HEK293 (cell line): Measurements from ENCODE around the gene FBXO17.

Experiments
- CTCF ChIA-PET: fragments of 350-600 bp; formaldehyde crosslinking; extraction: SDS; loops from one replicate; lab custom pipeline; 2021; ENCODE audit warnings: antibody characterized with exemption; lab: Yijun Ruan, JAX
- POLR2A ChIA-PET: fragments of 300-600 bp; formaldehyde crosslinking; extraction: SDS; loops from one replicate; lab custom pipeline; 2020; ENCODE audit warnings: antibody characterized with exemption, inconsistent platforms; lab: Yijun Ruan, JAX
- H3K27ac ChIP-seq: fragments of 200-500 bp; sonication (Bioruptor generic); 2 replicates; pipeline ENCODE4 v1.5.1; 2014; ENCODE audit warnings: low read depth, low read length, control low read depth, inconsistent platforms; ENCODE audit errors: extremely low read depth
- H3K36me3 ChIP-seq, 2 experiments: fragments of 200-500 bp in 1 of 2; sonication (Bioruptor generic) in 1 of 2; 1 replicate in 1 of 2; 2 replicates in 1 of 2; pipeline ENCODE4 v1.5.1; 2014 to 2017; ENCODE audit warnings: inconsistent platforms in 2 of 2, low read length in 2 of 2; ENCODE audit not compliant: control insufficient read depth in 2 of 2, insufficient read depth in 1 of 2
- H3K4me1 ChIP-seq: fragments of 200-500 bp; sonication (Bioruptor generic); 2 replicates; pipeline ENCODE4 v1.5.1; 2014; ENCODE audit warnings: mild to moderate bottlenecking, low read length, inconsistent platforms; ENCODE audit not compliant: control insufficient read depth, insufficient read depth
- H3K4me3 ChIP-seq: 2 replicates; pipeline ENCODE4 v1.5.1; 2011; ENCODE audit warnings: low read depth, mild to moderate bottlenecking, control low read depth, low read length, moderate library complexity
- H3K9me3 ChIP-seq: fragments of 200-500 bp; sonication (Bioruptor generic); 2 replicates; pipeline ENCODE4 v1.5.1; 2014; ENCODE audit warnings: low read depth, low read length, inconsistent platforms; ENCODE audit not compliant: control insufficient read depth, insufficient read depth
- BCL11A ChIP-seq: fragments of 450-650 bp; formaldehyde crosslinking; IDR thresholded peaks from 2 replicates; pipeline ENCODE4 v1.5.1; 2016; ENCODE audit warnings: low read depth, missing biosample characterization, missing genetic modification characterization
- HOXC10 ChIP-seq: sonication (generic); formaldehyde crosslinking; IDR thresholded peaks from 2 replicates; pipeline ENCODE4 v1.8.1; 2023; ENCODE audit warnings: mild to moderate bottlenecking, missing genetic modification reagents
- INSM2 ChIP-seq: fragments of 450-650 bp; formaldehyde crosslinking; IDR thresholded peaks from 2 replicates; pipeline ENCODE4 v1.5.1; 2016; ENCODE audit warnings: missing biosample characterization, missing genetic modification characterization
- KLF9 ChIP-seq: fragments of 450-650 bp; formaldehyde crosslinking; IDR thresholded peaks from 2 replicates; pipeline ENCODE4 v1.5.1; 2016; ENCODE audit warnings: missing biosample characterization, missing genetic modification characterization, low read depth
- PRDM1 ChIP-seq: fragments of 450-650 bp; formaldehyde crosslinking; IDR thresholded peaks from 2 replicates; pipeline ENCODE4; 2016; ENCODE audit warnings: missing biosample characterization, missing genetic modification characterization
- PRDM10 ChIP-seq: fragments of 450-650 bp; formaldehyde crosslinking; IDR thresholded peaks from 2 replicates; pipeline ENCODE4 v1.5.1; 2016; ENCODE audit warnings: missing biosample characterization, missing genetic modification characterization
- REST ChIP-seq: fragments of 450-650 bp; formaldehyde crosslinking; IDR thresholded peaks from 2 replicates; pipeline ENCODE4 v1.5.1; 2016; ENCODE audit warnings: missing biosample characterization, missing genetic modification characterization
- SETDB1 ChIP-seq: IDR thresholded peaks from one replicate; pipeline ENCODE4 v1.6.1; 2017; ENCODE audit warnings: mild to moderate bottlenecking, low read length, moderate library complexity, mixed read lengths; ENCODE audit not compliant: insufficient read length
- ZBTB26 ChIP-seq: fragments of 450-650 bp; formaldehyde crosslinking; optimal IDR thresholded peaks from 2 replicates; pipeline ENCODE3; 2016; ENCODE audit warnings: missing biosample characterization, mild to moderate bottlenecking, missing genetic modification characterization
- ZNF18 ChIP-seq: fragments of 450-650 bp; formaldehyde crosslinking; IDR thresholded peaks from 2 replicates; pipeline ENCODE4 v1.5.1; 2016; ENCODE audit warnings: missing biosample characterization, missing genetic modification characterization
- ZNF280D ChIP-seq: fragments of 450-650 bp; formaldehyde crosslinking; IDR thresholded peaks from 2 replicates; pipeline ENCODE4 v1.5.1; 2016; ENCODE audit warnings: missing biosample characterization, missing genetic modification characterization
- ZNF292 ChIP-seq: fragments of 450-650 bp; formaldehyde crosslinking; IDR thresholded peaks from 2 replicates; pipeline ENCODE4 v1.5.1; 2016; ENCODE audit warnings: low read depth, missing biosample characterization, missing genetic modification characterization, borderline replicate concordance
- ZNF37A ChIP-seq: fragments of 450-650 bp; IDR thresholded peaks from 2 replicates; pipeline ENCODE4 v1.5.1; 2018; ENCODE audit warnings: missing biosample characterization, missing genetic modification characterization
- ZSCAN16 ChIP-seq: fragments of 450-650 bp; formaldehyde crosslinking; IDR thresholded peaks from 2 replicates; pipeline ENCODE4 v1.5.1; 2016; ENCODE audit warnings: missing biosample characterization, missing genetic modification characterization
- ZSCAN30 ChIP-seq: fragments of 450-650 bp; IDR thresholded peaks from 2 replicates; pipeline ENCODE4 v1.5.1; 2018; ENCODE audit warnings: missing biosample characterization, mild to moderate bottlenecking, missing genetic modification characterization, moderate library complexity
- TF ChIP-seq, protein P1 (sequence below): fragments of 450-650 bp; formaldehyde crosslinking; IDR thresholded peaks from 2 replicates; pipeline ENCODE4 v1.5.1; 2016; ENCODE audit warnings: missing biosample characterization, missing genetic modification characterization

The FBXO17 gene

GRCh38 chr19:38974624-38975213 is 823 bp downstream of the FBXO17 start (continued):
- no peak for TF ChIP-seq ZNF292
- 0 out of 2 replicates have a peak, but pooled peaks have one; percentile 9 for TF ChIP-seq REST (tag by site-specific recombination)
- no peak for TF ChIP-seq HOXC10 (CRISPR knock-in tag)
- TF ChIP-seq, protein P1, sequence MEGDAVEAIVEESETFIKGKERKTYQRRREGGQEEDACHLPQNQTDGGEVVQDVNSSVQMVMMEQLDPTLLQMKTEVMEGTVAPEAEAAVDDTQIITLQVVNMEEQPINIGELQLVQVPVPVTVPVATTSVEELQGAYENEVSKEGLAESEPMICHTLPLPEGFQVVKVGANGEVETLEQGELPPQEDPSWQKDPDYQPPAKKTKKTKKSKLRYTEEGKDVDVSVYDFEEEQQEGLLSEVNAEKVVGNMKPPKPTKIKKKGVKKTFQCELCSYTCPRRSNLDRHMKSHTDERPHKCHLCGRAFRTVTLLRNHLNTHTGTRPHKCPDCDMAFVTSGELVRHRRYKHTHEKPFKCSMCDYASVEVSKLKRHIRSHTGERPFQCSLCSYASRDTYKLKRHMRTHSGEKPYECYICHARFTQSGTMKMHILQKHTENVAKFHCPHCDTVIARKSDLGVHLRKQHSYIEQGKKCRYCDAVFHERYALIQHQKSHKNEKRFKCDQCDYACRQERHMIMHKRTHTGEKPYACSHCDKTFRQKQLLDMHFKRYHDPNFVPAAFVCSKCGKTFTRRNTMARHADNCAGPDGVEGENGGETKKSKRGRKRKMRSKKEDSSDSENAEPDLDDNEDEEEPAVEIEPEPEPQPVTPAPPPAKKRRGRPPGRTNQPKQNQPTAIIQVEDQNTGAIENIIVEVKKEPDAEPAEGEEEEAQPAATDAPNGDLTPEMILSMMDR (tag by site-specific recombination), result peak; percentile 68
- TF ChIP-seq KLF9 (tag by site-specific recombination), result no peak
- TF ChIP-seq SETDB1, result no peak

- POLR2A ChIA-PET, result interaction anchor here (0.6 to 1.3 kb wide), 3 partner anchors 41 to 134 kb away, joined by 3 to 5 read pairs (median 4); partner anchors contain the start of genes MRPS12 and SARS2
- H3K27ac ChIP-seq, result no peak overlapping the region
- no peaks in the 10 kb centered on the region for H3K9me3 ChIP-seq
- CTCF ChIA-PET, result interaction anchor here (0.5 to 4.7 kb wide), 9 partner anchors 8 to 377 kb away, joined by 3 to 35 read pairs (median 4); partner anchors contain the start of genes MRPS12 and SARS2
- peaks cover 27 to 64% of the 10 kb centered on the region in 2 experiments for H3K36me3 ChIP-seq
- H3K4me1 ChIP-seq, result peaks cover 22% of the 10 kb centered on the region
- H3K4me3 ChIP-seq, result no peak overlapping the region
- no peak for TF ChIP-seq ZBTB26 (tag by site-specific recombination)
- TF ChIP-seq ZNF280D (tag by site-specific recombination), result 0 out of 2 replicates have a peak, but pooled peaks have one; percentile 27
- no peak for TF ChIP-seq ZNF18 (tag by site-specific recombination)
- TF ChIP-seq ZSCAN30 (tag by site-specific recombination), result 0 out of 2 replicates have a peak, but pooled peaks have one; percentile 29
- TF ChIP-seq PRDM1 (tag by site-specific recombination), result peak; percentile 63; the same call in 1 of the 2 replicates
- TF ChIP-seq ZSCAN16 (tag by site-specific recombination), result peak; percentile 96
- TF ChIP-seq PRDM10 (tag by site-specific recombination), result peak; percentile 25
- TF ChIP-seq BCL11A (tag by site-specific recombination), result 0 out of 2 replicates have a peak, but pooled peaks have one; percentile 13
- peak; percentile 87 for TF ChIP-seq INSM2 (tag by site-specific recombination)
- no peak for TF ChIP-seq ZNF37A (tag by site-specific recombination)
These were observed 3.9 kb downstream of the FBXO17 start for GRCh38 chr19:38971672-38972071.
